HG02885 (cell line): ENCODE measurements around the gene EPHA6.
"Not testable (repeated sequence)": the region's sequence is repeated elsewhere in the genome, so short reads cannot be mapped to it uniquely, and the experiment has no call there.

Experiments used
- ATAC-seq: cut with Tn5 transposase; IDR thresholded peaks from one replicate; pipeline ENCODE4 v1.9.1; 2021; ENCODE audit warnings: mild to moderate bottlenecking; ENCODE audit not compliant: unreplicated experiment, poor library complexity

EPHA6 gene

GRCh38 chr3:96900031-96900430 is 85.6 kb downstream of the EPHA6 start:
- ATAC-seq = no peak

- no peak for ATAC-seq
These were observed 86.2 kb downstream of the EPHA6 start for GRCh38 chr3:96900566-96900965.

DNA sequence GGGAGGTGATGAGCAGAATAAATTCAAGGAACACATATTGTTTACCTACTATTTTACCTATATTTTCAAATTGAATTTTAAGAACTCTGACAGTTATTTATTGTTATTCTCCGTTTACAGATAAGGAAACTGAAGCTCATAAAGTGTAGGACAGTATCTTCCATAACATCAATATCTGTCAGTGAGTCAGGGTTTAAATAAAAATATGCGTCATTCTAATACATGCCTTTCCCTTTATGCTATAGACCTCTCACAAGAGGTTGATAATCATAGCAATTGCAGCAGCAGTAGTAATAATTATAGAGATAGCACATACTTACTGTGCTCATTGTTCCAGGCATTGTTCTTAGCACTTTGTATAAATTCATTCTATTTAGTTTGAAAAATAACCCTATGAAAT is 101.1 kb downstream of the EPHA6 start:
- no peak for ATAC-seq

- ATAC-seq = no peak
These were observed 116.9 kb downstream of the EPHA6 start for GRCh38 chr3:96931119-96931862.

DNA sequence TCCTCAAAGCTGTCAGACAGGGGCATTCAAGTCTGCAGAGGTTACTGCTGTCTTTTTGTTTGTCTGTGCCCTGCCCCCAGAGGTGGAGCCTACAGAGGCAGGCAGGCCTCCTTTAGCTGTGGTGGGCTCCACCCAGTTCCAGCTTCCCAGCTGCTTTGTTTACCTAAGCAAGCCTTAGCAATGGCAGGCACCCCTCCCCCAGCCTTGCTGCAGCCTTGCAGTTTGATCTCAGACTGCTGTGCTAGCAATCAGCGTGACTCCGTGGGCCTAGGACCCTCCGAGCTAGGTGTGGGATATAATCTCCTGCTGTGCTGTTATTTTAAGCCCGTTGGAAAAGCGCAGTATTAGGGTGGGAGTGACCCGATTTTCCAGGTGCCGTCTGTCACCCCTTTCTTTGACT is 127.7 kb downstream of the EPHA6 start:
- not testable (repeated sequence) for ATAC-seq

DNA sequence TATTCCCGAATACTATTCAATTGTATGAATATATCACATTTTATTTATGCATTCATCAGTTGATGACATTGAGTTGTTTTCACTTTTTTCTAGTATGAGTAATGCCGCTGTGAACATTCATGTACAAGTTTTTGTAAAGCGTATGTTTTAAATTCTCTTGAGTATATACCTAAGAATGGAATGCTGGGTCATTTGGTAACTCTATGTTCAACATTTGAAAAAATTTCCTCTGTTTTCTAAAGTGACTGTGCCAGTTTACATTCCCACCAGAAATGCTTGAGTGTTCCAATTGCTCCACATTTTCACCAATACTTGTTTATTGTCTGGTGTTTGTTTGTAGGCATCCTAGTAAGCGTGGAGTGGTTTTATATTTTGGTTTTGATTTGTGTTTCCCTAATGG is 144.5 kb downstream of the EPHA6 start:
- ATAC-seq = no peak

- ATAC-seq = no peak
These were observed 145.1 kb downstream of the EPHA6 start for GRCh38 chr3:96959474-96959873.

DNA sequence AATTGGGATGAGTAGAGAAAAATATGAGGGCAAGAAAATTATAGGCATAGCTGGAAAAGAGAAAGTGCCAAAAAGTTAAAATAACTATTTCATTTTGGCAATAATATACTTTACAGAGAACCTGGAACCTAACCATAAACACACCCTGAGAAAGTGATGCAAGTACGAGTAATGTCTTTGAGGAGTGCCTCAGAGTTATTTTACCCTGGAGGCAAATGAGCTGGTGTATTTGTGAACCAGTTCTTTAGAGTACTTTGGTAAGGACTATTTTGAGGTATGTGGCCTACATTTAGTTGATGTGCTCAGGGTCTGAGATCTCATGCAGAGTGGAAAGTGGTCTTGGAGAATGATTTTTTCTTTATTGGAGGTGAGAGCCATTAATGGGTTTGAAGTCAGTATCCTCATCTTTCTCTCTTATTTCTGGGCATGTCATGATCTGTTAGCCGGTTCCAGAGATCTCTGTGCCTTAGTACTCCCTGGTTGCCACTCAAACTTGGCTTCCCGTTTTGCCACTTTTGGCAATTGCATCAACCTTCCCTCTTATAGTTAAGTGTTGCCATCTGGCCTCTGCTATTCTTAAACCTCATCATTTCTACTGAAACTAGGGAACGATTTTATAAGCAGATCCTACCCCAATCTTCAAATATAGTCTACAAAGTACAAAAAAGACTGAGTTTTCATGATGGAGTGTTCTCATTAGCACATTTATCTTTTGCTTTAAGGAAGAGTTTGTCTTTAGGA is 145.7 kb downstream of the EPHA6 start:
- ATAC-seq = no peak

DNA sequence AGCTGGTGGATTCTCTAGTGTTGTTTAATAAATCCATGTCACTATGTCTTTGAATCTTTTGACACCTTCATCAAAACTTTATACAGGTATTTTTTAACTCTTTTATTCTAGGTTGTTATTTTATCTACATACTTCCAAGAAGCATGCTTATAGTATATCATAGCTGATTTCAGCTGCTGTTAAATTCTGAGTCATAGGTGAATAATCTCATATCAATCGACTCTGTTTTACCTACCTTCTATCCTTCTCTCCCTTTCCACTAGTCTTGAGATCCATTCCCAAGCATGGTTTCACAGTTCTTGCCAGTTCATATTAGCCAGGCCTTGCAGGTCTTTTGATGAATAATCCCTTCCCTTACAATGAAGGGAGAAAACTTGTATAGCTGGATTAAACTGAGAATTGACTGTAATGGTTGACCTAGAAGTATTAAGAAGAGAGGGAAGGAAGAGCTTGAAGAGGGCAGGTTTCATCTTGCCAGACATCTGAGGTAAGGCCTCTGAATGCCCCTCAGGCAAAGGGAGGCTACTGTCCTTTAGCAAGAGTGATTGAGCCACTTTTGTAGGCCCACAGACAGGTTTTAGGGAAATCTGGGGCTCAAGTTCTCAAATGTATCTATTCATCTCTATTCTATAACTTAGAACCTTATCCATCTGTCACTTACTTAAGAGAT is 146.4 kb downstream of the EPHA6 start:
- ATAC-seq = no peak

DNA sequence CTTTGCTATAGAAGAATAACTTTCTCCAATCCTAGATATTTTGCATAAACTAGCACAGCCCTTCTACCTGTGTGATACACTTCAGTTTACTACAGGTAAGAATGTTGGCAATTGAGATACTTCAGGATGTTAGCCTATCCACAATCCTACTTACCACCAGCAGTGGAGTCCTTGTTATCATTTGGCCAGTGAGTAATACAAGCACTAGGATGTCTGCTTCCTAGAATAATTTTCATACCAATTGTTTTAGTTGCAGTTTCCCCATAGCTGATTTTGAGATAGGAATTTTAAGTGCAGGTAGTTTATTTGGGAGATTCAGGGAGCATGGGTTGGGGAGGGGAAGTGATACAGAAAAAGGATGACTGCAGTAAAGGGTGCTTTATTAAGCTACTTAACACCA is 147.2 kb downstream of the EPHA6 start:
- no peak for ATAC-seq

GRCh38 chr3:96966181-96966929 is 152.0 kb downstream of the EPHA6 start:
- ATAC-seq = no peak

GRCh38 chr3:96970211-96970610 is 155.8 kb downstream of the EPHA6 start:
- ATAC-seq = no peak

- no peak for ATAC-seq
These were observed 163.3 kb downstream of the EPHA6 start for GRCh38 chr3:96977671-96978070.

DNA sequence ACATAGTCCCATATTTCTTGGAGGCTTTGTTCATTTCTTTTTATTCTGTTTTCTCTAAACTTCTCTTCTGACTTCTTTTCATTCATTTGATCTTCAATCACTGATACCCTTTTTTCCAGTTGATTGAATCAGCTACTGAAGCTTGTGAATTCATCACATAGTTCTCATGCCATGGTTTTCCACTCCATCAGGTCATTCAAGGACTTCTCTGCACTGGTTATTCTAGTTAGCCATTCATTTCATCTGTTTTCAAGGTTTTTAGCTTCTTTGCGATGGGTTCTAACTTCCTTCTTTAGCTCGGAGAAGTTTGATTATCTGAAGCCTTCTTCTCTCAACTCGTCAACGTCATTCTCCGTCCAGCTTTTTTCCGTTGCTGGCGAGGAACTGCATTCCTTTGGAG is 169.3 kb downstream of the EPHA6 start:
- ATAC-seq = not testable (repeated sequence)

DNA sequence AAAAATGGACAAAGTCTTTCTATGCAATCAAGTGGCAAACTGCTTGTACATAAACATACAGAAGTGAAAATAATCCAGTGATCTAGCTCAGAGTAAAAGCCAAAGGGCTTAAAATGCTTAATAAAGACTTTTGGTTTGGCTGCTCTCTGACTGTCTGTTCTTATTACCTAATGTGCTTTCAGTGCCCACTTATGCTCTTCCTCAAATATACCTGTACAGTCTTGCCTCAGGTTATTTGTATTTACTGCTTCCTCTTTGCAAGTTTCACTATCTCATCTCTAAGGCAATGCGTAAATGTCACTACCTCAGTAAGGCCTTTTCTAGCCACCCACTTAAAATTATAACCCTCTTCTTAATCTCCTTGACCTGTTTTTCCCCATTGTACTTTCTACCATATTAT is 171.8 kb downstream of the EPHA6 start:
- ATAC-seq = no peak

GRCh38 chr3:96991231-96991630 is 176.8 kb downstream of the EPHA6 start:
- ATAC-seq = no peak

GRCh38 chr3:96991800-96992365 is 177.5 kb downstream of the EPHA6 start:
- ATAC-seq = no peak

DNA sequence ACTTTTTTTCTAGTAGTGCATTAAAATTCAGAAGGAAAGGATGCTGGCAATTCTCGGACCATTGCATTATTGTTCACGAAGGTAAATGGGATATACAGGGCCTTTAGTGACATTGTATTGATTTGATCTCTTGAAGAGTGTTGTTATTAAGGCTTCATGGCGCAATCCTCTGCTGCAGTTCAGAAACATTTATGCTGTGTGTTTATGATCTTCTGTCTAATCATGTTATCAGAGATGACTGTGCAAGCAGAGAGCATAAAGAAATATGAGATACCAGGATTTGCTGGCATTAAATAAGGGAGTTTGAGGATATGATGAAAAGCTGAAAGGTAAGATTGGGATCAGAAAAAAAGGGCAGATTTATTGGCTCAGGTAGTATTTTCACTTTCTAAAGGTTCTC is 180.6 kb downstream of the EPHA6 start:
- no peak for ATAC-seq

GRCh38 chr3:96996009-96996408 is 181.6 kb downstream of the EPHA6 start:
- ATAC-seq = no peak

- no peak for ATAC-seq
These were observed 187.2 kb downstream of the EPHA6 start for GRCh38 chr3:97001611-97002010.
